HEK293 (cell line): ENCODE data around the gene MYEF2.

ENCODE experiments used
- ZNF133 ChIP-seq: fragments of 450-650 bp; formaldehyde crosslinking; IDR thresholded peaks from 2 replicates; pipeline ENCODE4 v1.5.1; 2016; ENCODE audit warnings: missing biosample characterization, missing genetic modification characterization
- ZNF561 ChIP-seq: fragments of 450-650 bp; IDR thresholded peaks from 2 replicates; pipeline ENCODE4 v1.5.1; 2018; ENCODE audit warnings: missing biosample characterization, missing genetic modification characterization, borderline replicate concordance
- TF ChIP-seq, protein P1 (sequence below): fragments of 450-650 bp; formaldehyde crosslinking; IDR thresholded peaks from 2 replicates; pipeline ENCODE4 v1.5.1; 2016; ENCODE audit warnings: missing biosample characterization, missing genetic modification characterization

DNA sequence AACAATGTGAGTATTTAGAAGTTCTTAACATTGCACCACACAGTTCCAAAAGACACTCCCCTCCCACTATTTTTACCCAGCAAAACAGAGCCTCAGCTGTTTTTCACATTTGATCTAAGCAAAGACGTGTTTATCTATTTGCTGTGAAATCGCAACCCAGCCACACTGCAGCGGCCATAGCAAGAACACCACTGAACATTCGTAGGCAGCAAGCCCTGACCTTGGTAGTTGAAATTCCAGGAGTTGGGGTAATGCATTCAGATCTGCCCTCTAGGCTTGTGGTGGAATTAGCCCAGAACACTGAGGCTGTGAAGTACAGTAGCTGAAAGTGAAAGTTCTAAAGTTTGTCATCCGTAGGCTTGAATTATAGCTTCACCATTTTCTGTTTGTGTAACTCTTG lies 74.4 kb downstream of the MYEF2 start:
- TF ChIP-seq, protein P1, sequence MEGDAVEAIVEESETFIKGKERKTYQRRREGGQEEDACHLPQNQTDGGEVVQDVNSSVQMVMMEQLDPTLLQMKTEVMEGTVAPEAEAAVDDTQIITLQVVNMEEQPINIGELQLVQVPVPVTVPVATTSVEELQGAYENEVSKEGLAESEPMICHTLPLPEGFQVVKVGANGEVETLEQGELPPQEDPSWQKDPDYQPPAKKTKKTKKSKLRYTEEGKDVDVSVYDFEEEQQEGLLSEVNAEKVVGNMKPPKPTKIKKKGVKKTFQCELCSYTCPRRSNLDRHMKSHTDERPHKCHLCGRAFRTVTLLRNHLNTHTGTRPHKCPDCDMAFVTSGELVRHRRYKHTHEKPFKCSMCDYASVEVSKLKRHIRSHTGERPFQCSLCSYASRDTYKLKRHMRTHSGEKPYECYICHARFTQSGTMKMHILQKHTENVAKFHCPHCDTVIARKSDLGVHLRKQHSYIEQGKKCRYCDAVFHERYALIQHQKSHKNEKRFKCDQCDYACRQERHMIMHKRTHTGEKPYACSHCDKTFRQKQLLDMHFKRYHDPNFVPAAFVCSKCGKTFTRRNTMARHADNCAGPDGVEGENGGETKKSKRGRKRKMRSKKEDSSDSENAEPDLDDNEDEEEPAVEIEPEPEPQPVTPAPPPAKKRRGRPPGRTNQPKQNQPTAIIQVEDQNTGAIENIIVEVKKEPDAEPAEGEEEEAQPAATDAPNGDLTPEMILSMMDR (tag by site-specific recombination): no peak
- no peak for TF ChIP-seq ZNF561
- no peak for TF ChIP-seq ZNF133 (tag by site-specific recombination)
